Skeletal muscle cell (primary cell): ENCODE results near the gene CA12.

Experiments
- DNase-seq: peaks from one replicate; pipeline ENCODE4 v3.0.0-alpha.2; 2010; ENCODE audit warnings: low read depth
- H3K4me3 ChIP-seq: 2 replicates; pipeline ENCODE4 v1.5.1; 2011; ENCODE audit warnings: low read depth, mild to moderate bottlenecking, control low read depth, low read length, moderate library complexity

CA12 gene

GRCh38 chr15:63403254-63403945, 21.8 kb upstream of the CA12 start:
- no peak overlapping the region for H3K4me3 ChIP-seq

DNA sequence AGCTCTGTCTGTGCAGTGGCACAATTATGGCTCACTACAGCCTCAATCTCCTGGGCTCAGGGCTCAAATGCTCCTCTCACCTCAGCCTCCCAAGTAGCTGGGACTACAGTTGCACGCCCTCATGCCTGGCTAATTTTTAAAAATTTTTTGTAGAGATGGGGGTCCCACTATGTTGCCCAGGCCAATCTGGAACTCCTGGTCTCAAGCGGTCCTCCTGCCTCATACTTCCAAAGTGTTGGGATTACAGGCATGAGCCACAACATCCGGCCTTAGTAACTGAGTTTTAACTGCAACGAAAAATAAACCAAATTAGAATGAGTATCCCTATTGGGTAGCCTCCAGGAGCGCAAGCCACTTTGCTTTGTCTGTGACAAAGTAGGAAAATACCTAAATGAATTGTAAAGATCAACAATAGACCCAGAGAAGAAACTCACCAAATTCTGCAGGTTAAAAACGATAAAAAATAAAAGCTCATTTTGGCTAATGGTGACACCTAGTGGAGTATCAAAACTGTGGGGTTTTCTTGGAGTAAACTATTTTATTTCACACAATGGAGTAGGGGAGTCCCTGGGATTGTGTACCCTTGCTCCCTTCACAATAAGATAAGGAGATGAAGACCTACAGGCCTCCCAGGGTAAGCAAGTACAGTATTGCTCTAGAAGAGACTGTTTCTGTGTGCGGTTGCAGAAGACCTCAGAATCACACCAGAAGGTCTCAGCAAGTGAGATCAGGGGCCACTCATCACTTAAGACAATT, 21.0 kb upstream of the CA12 start:
- H3K4me3 ChIP-seq, result no peak overlapping the region
- no peak for DNase-seq

More at GRCh38 chr15:63403254-63403945, 21.8 kb upstream of the CA12 start:
- no peak for DNase-seq

- no peak overlapping the region for H3K4me3 ChIP-seq
- no peak for DNase-seq
Measured at GRCh38 chr15:63401714-63402497, 20.3 kb upstream of the CA12 start.

- H3K4me3 ChIP-seq, result no peak overlapping the region
- DNase-seq, result no peak
Measured at GRCh38 chr15:63401078-63401477, 19.4 kb upstream of the CA12 start.

DNA sequence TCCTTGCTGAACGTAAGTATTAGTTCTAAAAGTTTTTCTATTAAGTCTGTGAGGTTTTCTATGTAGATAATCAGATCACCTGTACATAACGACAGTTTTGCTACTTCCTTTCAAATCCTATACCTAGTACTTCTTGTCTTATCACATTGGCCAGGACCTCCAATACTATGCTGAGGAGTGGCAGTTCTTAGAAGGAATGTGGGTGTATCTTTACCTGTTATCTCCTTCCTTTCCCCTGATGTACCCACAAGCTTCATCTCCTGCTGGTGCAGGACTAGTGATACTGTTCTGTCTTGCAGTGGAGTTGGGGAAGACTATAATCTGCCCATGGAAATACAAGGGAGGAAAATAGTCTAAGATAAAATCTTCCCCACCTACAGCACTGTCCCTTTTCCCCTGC, 16.8 kb upstream of the CA12 start:
- DNase-seq, result no peak
- no peak overlapping the region for H3K4me3 ChIP-seq

GRCh38 chr15:63396152-63396928, 14.7 kb upstream of the CA12 start:
- H3K4me3 ChIP-seq, result no peak overlapping the region
- DNase-seq, result no peak

DNA sequence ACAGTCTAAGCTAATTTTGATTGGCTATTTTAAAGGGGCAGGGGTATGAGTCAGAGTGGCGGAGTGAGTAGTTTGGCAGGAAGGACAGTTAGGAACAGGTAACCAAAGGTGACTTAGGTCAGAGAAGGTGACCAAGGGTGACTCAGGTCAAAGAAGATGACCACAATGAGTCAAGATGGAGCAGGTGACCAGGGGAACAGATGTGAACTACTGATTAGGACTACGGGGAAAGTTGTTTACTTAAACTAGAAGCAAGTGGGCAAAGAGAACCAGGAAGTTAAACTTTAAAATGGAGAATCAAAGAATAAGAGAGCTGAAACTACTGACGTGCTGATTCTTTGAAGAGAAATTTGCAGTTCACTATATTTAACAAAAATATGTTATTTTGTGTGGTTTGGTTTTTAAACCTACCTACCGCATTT, 14.1 kb upstream of the CA12 start:
- no peak for DNase-seq
- H3K4me3 ChIP-seq, result no peak overlapping the region

GRCh38 chr15:63392361-63393009, 10.8 kb upstream of the CA12 start:
- H3K4me3 ChIP-seq, result no peak overlapping the region
- no peak for DNase-seq

DNA sequence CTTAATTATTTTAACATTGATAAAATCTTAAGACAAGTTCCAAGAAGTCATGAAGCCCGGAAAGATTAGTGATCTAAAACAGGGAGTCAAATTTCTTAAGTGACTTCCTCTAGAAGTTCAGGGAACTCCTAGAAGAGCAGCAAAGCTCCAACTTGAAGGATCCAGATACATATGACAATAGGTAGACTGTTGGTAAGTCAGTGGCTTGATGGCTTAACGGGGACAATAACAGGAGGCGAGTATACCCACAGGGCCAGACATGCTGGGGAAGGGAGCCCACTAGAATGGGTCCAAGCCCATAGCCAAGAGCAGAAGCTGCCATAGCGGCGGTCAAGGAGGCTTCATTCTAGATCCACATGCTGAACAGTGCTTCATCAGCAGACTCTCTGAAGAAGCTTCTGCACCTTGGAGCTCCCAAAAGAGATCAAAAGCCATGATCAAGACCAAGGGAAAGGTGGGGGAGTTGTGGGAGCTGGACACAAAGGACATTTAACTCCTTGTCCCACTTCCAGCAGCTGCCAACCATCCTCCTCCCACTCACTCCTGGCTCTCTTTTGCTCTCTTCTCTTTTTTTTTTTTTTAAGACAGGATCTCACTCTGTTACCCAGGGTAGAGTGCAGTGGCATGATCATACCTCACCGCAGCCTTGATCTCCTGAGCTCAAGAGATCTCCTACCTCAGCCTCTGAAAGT, 10.2 kb upstream of the CA12 start:
- no peak for DNase-seq

DNA sequence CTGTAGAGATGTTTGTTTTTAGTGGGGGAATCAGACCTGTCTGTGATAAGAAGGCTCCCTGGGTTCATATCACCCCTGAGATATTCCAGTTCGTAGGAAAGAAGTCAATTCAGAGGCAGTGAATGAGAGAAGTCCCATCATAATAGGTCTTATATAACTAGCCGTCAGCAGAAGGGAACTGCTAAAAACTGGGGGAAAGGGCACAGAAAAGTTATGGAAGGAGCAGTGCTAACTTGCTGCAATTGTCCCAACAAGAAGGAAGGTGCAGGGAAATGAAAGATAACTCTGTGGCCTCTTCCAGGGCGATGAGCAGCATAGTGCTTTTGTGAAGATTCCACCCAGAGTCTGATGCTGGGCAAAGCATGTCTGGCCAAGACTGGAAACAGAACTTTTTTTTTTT, 9.0 kb upstream of the CA12 start:
- no peak for DNase-seq

More for the DNA sequence above, 10.2 kb upstream of the CA12 start:
- no peak overlapping the region for H3K4me3 ChIP-seq

GRCh38 chr15:63389902-63390670, 8.4 kb upstream of the CA12 start:
- no peak overlapping the region for H3K4me3 ChIP-seq
- DNase-seq, result no peak

More for the DNA sequence above, 9.0 kb upstream of the CA12 start:
- H3K4me3 ChIP-seq, result no peak overlapping the region

GRCh38 chr15:63388511-63388910, 6.9 kb upstream of the CA12 start:
- no peak for DNase-seq
- H3K4me3 ChIP-seq, result no peak overlapping the region

DNA sequence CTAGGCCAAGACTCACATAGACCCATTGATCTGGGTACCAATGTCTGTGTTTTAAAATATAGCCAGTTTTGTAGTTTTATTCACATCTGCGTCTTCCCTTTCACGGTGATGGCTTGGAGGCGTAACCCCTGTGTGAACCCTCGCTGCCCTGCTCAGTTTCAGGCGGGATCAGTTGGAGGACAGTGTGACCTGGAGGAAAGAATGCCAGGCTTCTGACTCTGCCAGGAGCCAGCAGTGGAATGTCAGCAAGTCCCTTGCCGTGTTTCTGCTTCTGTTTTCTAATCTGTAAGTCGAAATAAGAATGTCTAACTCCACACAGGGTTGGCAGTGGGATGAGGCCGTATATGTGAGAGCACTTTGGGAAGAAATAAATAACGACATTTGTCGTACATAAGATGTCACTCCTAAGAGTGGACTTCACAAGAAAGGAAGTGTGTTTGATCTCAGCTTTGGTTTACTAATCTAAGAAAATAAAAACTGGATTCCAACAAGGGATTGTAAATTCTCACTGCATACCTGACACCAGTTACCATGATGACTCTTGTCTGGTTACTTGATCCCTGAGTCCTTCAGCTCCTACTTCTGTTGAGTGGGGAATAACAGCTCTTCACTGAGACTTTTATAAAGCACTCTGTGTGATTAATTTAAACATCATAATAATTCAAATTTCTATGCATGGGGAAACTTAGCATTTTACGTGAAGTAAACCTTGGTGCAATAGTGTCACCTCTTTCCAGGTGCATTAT, 6.3 kb upstream of the CA12 start:
- DNase-seq, result no peak
- no peak overlapping the region for H3K4me3 ChIP-seq

- H3K4me3 ChIP-seq, result no peak overlapping the region
- no peak for DNase-seq
Measured at GRCh38 chr15:63385911-63386531, 4.4 kb upstream of the CA12 start.

GRCh38 chr15:63384906-63385305, 3.3 kb upstream of the CA12 start:
- DNase-seq, result no peak
- H3K4me3 ChIP-seq, result no peak overlapping the region

DNA sequence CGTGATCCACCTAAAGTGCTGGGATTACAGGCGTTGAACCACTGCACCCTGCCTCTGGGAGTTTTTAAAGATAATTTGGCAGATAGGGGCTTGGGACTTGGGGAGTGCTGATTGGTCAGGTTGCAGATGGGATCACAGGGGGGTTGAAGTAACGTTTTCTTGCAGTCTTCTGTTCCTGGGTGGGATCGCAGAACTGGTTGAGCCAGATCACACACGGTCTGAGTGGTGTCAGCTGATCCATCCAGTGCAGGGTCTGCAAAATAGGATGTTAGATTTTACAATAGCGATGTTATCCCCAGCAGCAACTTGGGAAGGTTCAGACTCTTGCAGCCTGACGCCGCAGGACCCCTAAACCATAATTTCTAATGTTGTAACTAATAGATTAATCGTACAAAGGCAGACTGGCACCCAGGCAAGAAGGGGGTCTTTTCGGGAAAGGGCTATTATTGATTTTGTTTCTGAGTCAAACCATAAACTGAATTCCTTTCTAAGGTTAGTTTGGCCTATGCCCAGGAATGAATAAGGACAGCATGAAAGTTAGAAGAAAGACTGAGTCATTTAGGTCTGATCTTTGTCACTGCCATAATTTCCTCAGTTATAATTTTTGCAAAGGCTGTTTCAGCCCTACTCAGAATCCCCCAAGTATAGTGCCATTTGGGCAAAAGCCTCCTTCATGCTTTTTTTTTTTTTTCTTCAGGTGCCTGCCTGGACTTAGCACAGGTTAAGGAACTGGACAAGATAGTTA, 1.5 kb upstream of the CA12 start:
- no peak for DNase-seq
- no peak overlapping the region for H3K4me3 ChIP-seq
